GM23338 (cell line): Measurements from ENCODE around the gene RGS19.

Experiments
- CREB1 ChIP-seq: fragments of 250-450 bp; sonication (Bioruptor Pico); IDR thresholded peaks from 2 replicates; pipeline ENCODE4 v1.5.0; 2020; ENCODE audit warnings: low read depth, mild to moderate bottlenecking, moderate library complexity
- CTCF ChIP-seq, 2 experiments: fragments of 200-600 bp in 1 of 2; sonication (generic) in 1 of 2; conservative IDR thresholded peaks; 2 replicates each; pipeline versions ENCODE4 v1.5.1 to v1.6.1; 2016 to 2017; ENCODE audit warnings: antibody characterized with exemption in 2 of 2, low read depth in 2 of 2, mild to moderate bottlenecking in 2 of 2, moderate library complexity in 1 of 2
- ETS1 ChIP-seq: IDR thresholded peaks from 2 replicates; pipeline ENCODE4 v1.6.1; 2016; ENCODE audit warnings: antibody characterized with exemption
- EZH2 ChIP-seq: fragments of 200-600 bp; sonication (generic); IDR thresholded peaks from one replicate; pipeline ENCODE4 v1.8.0; 2017; ENCODE audit warnings: antibody characterized with exemption, mild to moderate bottlenecking, low read depth; ENCODE audit not compliant: unreplicated experiment
- EZH2phosphoT487 ChIP-seq: fragments of 200-600 bp; sonication (generic); IDR thresholded peaks from one replicate; pipeline ENCODE4 v1.8.1; 2018; ENCODE audit warnings: antibody characterized with exemption; ENCODE audit not compliant: unreplicated experiment
- JUNB ChIP-seq: IDR thresholded peaks from one replicate; pipeline ENCODE4 v1.6.1; 2016; ENCODE audit warnings: antibody characterized with exemption; ENCODE audit not compliant: unreplicated experiment
- NANOG ChIP-seq: IDR thresholded peaks from 2 replicates; pipeline ENCODE4 v1.6.1; 2016; ENCODE audit warnings: antibody characterized with exemption, borderline replicate concordance
- POLR2AphosphoS5 ChIP-seq: IDR thresholded peaks from 2 replicates; pipeline ENCODE4 v1.6.1; 2016; ENCODE audit warnings: antibody characterized with exemption, low read depth
- REST ChIP-seq: IDR thresholded peaks from one replicate; pipeline ENCODE4 v1.6.1; 2018; ENCODE audit warnings: antibody characterized with exemption; ENCODE audit not compliant: unreplicated experiment
- STAT1 ChIP-seq: IDR thresholded peaks from one replicate; pipeline ENCODE4 v1.6.1; 2016; ENCODE audit warnings: antibody characterized with exemption; ENCODE audit not compliant: unreplicated experiment
- ZNF114 ChIP-seq: fragments of 250-450 bp; sonication (Bioruptor Pico); IDR thresholded peaks from 2 replicates; pipeline ENCODE4 v1.5.0; 2020; ENCODE audit warnings: mild to moderate bottlenecking, moderate library complexity
- ZNF331 ChIP-seq: fragments of 250-450 bp; sonication (Bioruptor Pico); IDR thresholded peaks from 2 replicates; pipeline ENCODE4 v1.5.0; 2020; ENCODE audit warnings: low read depth, mild to moderate bottlenecking, moderate library complexity

DNA sequence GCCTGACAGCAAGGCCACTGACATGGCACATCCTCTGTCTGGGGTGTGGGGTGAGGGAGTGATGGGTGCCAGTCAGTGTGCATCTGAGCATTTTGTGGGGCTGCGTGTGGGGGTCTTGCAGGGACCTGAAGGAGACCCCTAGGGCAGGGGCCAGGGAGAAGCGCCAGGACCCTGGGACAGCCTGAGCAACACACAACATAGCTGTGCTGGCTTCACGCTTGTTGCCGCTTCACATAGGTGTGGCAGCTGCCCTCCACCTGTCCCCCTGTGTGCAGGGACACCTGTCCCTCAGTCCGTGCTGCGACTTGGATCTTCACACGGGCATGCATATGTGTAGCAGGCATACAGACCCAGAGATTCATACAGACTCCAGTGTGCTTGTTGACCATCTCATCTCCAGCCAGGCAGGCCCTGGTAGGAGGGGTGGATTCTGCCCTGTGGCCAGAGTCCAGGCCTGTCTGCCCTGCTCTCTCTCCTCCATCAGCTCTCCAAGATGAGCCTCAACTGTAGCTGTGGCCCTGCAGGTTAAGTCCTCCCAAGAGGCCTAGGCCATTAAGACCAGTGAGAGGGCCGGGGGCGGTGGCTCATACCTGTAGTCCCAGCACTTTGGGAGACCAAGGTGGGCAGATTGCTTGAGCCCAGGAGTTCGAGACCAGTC is 31.2 kb upstream of the RGS19 start:
- TF ChIP-seq POLR2AphosphoS5 (no peak), CTCF (conservative IDR thresholded peaks at IDR 0.05; ENCODE audit: low read depth in 2 of 2) (no peak), REST (no peak), EZH2phosphoT487 (no peak), ZNF114 (CRISPR knock-in tag) (no peak), STAT1 (no peak), EZH2 (no peak), CREB1 (CRISPR knock-in tag) (no peak), JUNB (no peak), ETS1 (no peak), NANOG (no peak), ZNF331 (CRISPR knock-in tag) (no peak)
